Ammon's horn (tissue), 1 donor: ENCODE measurements around the gene FBLN2.
"Not testable (repeated sequence)": the region's sequence is repeated elsewhere in the genome, so short reads cannot be mapped to it uniquely, and the experiment has no call there.

Experiments used
- DNase-seq: peaks from one replicate; pipeline ENCODE4 v3.0.0-alpha.2; 2016; ENCODE audit warnings: low spot score

The FBLN2 gene

DNA sequence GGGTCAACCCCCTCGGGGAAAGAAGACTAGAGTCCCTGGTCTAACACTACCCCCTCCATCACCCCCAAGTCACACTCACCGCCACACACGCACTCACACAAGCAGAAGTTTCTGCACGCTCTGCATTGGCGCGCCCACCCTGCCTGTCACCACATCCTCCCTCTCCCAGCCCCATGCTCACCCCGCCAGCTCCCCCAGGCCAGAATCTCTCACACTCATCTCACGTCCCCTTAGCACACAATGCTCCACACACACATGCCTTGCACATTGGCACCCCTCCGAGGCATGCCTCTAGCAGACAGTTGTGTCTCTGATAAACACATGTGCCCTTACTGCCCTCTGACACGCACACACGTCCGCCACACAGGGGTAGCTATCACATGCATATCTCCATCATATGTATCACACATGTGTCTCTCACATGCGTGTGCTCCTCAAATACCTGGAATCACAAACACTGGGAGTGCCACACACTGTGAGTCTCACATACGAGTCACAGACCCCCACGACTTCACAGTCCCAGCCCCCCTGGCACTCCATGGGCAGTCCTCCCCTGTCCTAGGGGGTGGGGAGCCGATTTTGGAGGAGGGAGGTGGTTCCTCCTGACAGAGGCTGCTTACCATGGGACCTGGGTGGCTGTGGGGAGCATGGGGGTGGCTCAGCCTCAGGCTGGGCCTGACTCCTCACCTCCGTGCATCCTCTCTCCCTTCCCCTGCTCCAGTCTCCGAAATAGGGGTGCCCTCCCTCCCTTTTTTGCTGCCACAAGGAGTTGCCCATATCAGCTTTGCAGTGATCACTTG lies 898 bp downstream of the FBLN2 start:
- no peak for DNase-seq

DNA sequence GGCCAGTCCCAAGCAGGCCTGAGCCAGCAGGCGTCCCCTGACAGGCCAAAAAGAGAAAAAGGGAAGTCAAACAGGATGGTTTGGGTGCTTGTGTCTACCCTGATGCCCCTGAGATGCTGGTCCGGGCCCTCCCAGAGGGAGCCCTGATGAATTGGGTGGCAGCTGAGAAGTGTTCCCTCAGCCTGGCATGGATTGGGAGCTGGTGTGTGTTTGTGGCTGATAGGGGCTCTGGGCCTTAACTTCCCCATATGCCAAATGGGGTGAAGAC lies 1.4 kb downstream of the FBLN2 start:
- no peak for DNase-seq

DNA sequence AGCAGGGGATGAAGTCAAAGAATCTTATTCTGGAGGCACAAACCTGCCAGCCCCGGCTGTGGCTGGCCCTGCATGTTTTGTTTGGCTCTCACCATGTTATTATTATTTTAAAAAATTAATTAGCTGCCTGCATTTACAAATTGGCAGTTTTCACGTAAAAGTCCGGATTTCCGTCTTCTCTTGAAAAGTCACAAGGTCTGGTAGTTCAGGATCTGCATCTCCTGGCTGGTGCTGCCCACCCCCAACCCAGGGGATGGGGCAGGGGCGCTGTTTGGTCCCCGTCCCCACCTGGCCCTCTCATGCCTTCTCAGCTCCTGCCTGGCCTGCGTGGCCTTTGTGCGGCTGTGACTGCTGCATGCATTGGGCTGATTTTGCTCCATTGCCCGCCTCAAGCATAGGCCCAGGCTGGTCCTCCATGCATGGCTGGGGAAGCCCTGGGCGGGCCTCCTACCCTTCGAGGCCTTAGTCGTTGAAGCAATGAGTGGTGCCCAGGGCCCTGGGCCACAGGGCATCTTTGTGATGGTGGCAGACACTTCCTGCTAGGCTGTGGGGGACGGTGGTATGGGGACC lies 2.0 kb downstream of the FBLN2 start:
- DNase-seq = no peak

DNA sequence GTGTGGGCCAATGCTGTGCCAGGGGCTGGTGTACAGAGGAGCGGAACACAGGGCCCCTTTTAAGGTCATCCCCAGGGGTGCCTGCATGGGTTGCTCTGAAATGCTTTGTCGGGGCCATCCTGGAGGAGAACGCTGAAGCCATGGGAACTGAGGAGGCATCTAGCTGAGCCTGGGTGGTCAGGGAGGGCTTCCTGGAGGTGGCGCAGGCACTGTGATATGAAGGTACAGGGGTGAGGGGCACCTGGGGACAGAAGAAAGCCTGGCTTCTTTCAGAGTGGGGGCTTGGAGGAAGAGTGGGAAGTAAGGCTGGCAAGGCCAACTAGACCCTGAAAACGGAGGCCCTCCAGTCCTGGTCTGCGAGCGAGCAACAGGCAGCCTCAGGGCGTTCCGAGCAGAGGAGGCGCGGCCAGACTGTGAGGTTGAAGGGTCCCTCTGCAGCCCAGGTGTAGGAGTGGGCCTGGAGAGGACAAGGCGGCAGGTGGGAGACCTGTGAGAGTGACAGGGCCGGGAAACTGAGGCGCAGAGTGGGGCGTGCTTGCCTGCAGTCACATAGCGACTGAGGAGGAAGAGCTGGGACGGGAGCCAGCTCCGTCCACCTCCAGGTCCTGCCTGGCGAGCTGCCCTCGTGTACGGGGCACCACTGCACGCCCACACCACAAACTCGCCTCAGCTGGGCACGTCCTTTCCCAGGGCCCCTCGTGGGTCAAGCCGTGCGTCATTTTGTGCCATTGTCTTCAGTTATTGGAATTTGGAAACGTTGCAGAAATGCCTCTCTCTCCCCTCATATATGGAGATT lies 4.1 kb downstream of the FBLN2 start:
- DNase-seq = no peak

DNA sequence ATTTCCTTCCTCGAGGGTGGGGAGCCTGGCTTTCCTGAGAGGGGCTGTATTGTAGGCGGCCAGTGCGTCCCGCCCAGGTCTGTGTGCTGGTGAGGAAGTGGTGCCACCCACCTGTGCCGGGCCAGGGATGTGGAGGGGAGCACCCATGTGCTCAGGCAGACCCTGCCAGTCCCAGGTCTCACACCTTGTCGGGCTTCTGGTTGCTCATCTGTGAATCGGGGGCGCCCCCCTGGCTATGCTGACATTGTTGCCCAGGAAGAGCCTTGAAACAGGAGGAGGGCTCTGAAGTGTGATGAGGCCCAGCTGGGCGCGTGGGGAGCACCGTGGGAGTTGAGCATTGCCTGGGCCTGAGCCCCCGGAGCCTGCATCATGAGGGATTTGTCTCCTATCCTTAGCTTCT lies 4.8 kb downstream of the FBLN2 start:
- no peak for DNase-seq

DNA sequence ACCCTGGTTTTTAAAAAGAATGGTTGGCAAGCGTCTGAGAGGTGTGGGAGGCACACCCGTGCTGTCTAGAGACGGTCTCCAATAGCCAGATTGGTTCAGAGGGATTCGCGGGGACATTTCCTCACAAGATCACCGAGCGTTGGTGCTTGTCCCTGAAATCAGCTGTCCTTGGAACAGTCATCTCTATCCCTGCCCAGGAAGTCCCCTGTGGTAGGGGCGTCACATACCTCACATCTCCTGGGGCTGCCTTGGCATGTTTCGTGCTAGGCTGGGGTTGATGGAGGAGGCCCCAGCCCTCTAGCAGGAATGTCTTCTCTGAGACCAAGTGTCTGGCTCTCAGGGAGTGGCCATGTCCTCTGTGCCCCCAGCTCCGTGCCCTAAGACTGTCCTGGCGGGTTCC lies 6.8 kb downstream of the FBLN2 start:
- DNase-seq = no peak

DNA sequence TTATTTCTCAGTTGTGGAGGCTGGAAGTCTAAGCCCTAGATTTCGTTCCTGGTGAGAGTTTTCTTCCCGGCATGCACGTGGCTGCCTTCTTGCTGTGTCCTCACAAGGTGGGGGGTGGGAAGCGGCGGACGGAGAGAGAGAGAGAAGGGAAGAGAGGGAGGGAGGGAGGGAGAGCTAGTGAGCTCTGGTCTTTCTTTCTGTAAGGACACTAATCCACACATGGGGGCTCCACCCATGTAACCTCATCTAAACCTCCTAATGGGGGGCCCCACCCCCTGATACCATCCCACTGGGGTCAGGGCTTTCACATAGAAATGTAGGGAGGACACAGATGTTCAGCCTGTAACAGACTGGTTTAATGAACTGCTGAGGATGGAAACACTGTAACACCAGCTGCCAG lies 7.3 kb downstream of the FBLN2 start:
- no peak for DNase-seq

DNA sequence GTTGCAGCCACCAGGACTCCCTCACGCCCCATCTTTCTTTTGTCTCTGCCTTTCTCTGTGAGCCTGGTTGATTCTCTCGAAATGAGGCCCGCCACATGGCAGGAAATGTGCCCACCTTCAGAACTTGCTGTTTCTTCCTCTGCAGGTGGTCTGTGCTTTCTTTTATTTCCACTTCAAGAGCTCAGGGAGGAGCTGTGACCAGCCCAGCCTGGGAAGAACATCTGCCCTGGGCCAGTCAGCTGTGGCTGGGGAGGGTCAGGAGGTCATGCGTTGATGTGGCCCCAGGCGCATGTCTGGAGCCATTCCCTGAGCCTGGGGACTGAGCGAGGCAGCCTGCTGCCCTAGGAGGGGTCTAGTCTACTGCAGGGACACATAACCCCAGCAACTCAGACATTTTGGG lies 8.0 kb downstream of the FBLN2 start:
- no peak for DNase-seq

DNA sequence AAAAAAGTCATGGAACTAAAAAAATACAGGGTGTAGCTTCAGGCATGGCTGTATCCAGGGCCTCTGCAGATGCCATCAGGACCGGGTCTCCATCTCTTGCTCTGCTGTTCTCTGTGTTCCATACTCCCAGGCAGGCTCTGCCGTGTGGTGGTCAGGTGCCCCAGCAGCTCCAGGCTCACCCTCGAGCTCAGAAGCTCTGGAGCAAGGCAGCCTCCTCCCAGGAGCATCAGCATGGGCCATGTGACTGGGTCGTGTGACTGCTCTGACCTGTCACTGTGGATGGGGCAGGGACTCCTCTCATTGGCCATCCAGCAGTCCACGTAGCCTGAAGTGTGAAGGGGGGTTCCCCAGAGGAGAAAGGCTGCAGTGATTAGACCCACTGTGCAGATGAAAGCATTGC lies 8.5 kb downstream of the FBLN2 start:
- DNase-seq = no peak

DNA sequence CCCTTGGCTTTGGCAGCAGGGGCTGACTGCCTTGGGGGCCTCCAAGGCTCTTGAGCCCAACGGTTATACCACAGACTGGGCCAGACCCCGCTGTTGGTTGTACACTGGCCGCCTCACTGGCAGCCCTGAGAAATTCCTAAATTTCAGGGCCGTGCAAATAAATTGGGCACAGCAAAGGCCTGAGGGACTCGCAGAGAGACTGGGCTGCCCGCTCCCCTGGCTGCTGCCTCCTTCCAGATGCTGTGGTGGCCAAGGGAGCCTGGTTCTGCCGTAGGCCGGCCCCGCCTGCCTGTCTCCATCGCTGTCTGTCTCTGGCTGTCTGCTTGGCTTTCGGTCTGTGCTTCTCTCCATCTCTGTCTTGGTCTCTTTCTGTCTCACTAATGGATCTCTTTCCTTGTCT lies 9.0 kb downstream of the FBLN2 start:
- DNase-seq = no peak

DNA sequence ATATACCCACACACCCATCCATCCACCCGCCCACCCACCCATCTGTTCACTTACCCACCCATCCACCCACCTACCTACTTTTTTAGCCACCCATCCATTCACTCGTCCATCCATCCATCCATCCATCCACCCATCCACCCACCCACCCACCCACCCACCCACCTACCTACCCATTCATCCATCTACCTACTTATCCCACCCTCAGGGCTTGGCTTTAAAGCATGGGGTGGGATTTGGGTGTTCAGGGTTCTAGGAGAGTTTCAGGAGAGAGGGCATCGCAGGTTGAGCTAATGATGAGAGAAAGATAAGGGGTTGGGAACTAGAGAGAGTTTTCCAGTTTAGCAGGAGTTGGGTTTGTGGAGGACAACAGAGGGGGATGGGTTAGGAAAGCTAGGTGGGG lies 9.7 kb downstream of the FBLN2 start:
- no peak for DNase-seq

DNA sequence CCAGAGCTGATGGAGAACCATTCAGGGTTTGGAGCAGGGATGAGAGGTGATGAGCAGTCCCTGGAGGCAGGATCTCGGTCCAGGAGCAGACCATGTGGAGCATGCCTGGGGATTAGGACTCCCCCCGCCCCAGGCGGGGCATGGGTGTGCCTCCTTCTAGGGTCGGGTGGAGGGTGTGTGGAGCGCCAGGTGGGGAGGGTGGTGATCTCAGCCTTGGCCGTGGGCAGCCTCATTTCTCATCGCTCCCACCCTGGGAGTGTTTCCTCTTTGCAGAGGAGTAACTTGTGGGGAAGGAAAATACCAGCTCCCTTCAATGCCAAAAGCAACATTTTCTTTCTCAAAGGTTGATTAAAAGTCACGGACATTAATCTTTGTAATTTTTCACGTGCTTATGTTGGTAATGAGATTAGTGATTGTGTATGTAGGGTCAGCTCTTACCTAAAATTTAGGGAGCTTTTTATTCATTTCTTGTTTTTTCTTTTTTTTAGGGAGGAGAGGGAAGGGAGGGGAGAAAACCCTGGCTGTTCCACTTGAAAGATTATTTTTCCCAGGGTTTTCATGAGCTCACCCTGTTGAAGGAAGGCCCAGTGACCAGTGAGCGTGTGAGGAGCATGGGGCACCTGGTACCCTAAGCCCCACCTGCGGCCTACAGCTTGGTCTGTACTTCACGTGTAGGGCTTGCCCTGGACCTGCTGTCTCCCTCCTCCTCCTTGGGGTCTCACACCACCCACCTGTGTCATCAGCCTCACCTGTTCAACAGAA lies 11.0 kb downstream of the FBLN2 start:
- no peak for DNase-seq

DNA sequence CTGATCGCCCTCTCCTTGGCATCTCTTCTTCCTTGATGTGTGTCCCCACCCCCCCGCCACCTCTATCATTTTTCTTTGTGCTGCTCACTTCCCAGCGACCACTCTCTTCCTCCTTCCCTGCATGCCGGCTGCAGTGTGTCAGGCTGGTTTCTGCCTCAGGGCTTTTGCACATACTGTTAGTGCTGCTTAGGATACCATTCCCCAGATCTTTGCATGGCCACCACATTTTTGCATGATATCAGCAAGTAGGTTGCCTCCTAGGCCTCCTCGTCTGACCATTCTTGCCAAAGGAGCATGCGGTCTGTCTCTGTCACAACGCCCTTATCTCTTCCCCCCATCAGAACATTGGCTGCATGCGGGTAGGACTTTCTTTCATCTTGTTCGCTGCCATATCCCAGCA lies 12.5 kb downstream of the FBLN2 start:
- DNase-seq = no peak

DNA sequence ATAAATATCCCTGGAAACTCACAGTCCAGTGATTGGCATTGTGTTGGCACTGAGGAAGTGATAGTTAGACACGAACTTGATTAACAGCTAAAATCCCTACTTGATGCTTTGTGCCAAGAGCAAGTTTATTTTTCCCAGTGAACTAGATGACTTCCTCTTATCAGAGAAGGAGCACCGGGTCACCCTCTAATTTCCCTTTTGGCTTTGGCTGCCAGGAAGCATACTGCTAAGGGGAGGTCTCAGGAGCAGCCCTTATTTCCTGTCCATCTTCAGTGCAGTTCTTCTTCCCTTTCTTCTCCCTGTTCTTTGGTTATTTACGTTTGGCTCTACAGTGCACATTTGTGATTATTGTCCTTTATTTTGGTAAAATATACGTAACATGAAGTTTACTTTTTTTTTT lies 13.0 kb downstream of the FBLN2 start:
- DNase-seq = no peak

DNA sequence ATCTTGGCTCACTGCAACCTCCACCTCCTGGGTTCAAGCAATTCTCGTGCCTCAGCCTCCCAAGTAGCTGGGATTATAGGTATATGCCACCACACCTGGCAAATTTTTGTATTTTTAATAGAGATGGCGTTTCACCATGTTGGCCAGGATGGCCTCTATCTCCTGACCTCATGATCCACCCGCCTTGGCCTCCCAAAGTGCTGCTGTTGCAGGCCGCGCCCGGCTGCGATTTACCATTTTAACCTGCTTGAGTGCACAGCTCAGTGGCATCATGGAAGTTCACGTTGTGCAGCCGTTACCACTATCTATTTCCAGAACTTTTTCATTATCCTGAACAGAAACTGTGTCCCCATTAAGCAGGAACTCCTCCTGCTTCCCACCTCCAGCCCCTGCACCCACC lies 13.5 kb downstream of the FBLN2 start:
- DNase-seq = not testable (repeated sequence)

DNA sequence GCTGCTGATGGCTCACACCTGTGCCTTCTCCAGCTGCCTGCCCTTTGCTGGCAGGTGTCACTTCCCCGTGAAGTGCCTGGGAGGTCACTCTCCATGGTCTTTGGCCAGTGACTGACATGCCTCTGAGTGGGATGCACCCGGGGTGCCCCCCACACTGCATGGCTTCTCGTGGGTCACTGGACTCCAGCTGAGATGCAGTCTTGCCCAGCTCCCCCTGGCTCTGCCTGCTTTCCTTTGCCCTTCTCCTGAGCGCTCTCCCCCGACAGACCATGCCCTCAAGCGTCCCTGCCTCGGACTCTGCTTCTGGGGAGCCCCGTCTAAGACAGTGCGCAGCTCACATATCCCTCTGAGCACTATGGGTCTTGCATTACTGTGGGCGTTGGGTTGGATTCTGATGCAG lies 14.4 kb downstream of the FBLN2 start:
- no peak for DNase-seq

DNA sequence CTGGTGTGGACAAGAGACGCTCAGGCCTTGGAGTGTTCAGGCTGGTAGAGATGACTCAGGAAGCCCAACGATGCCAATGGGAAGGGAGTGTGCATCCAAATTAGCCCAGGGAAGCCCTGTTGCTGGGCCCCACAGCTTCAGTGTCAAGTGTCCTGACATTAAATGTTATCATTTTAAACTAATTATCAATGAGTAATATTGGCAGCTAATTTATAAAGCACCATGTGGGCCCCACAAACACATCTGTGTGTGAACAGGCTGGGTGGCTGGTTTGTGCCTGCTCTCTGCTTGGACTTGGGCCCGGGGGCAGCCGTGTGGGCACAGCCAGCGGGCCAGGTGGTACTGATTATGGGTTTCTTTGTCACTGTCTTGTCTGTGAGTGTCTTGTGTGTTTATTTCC lies 15.0 kb downstream of the FBLN2 start:
- DNase-seq = no peak

DNA sequence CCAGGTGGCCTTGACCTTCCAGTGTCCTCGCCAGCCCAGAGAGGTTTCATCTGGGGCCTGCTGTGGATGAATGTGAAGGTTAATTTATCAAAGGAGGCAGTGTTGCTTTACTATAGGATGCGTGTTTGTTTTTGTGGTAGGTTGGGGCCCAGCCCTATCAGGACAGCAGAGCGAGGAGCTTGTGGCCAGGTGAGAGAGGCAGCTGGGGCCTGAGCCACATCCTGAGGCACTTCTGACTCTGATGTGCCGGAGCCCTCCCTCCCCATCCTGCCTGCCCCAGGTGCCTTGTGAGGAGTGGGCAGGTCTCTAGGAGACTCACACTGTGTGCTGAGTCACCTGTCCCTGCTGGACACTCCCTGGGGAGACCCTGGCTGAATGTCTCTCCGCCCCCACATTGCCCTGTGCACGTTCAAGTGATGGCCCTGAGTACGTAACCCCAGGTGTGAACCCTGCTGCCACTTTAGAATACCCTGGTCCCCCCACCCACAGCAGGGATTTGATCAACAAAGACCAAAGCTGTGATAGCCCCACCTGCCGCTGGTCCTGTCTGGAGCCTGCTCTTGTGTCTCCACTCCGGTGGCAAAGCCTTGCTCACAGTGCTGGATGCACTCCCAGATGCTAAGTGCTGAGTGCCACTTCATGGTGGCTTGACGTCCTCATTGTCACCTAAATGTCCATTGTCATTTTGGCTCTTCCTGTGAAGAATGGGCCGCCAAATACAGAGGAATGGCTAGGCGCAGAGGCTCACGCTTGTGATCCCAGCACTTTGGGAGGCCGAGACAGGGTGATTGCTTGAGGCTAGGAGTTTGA lies 16.0 kb downstream of the FBLN2 start:
- no peak for DNase-seq

DNA sequence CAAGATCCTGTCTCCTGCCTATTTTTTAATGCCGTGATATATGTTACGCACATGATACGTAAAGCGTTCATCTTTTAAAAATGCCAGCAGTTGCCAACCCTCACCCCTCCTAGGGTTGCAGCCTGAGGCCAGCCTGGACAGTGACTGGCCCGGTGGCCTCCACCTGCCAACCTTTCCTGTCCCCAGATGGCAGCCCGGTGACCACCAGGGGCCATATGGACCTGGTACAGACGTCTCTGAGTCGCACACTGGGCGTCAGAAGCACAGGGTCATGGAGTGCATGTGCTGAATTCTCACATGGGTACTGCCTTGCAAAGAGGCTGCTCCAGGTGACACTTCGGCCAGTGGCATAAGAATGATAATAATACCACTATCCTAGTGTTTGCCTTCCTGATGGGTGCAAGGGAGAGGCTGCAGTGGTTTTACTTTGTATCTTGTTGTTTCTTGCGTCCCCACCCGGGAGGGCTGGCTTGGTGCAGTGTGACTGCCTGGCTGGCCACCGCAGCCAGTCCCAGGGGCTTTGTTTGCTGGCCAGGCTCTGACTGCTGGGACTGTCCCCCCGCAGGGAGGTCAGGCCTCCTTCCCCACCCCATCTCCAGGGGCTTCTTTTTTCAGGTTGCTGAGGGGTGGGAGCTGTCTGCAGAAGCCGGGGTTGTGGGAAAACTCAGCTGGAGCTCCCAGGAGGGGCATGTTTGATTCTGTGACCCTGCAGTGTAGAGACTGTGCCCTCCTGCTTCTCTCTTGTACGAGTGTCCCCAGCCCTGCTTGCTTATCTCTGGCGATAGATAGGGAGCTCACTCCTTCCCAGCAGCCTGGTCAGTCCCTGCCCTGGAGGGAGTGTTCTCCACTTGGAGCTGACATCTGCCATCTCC lies 16.9 kb downstream of the FBLN2 start:
- DNase-seq = no peak

DNA sequence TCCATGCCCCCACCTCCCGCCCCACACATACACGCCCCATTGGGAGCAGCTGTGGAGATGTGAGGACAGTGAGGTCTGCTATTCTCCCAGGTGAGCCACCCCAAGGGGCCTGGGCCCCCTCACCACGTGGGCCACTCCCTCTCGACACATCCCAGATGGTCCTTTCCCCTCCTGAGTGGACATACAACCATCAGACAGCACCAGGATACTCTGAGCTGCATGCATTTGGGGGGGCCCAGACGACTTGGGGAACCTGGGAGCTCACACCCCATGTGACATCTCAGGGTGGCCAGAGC lies 17.5 kb downstream of the FBLN2 start:
- no peak for DNase-seq

DNA sequence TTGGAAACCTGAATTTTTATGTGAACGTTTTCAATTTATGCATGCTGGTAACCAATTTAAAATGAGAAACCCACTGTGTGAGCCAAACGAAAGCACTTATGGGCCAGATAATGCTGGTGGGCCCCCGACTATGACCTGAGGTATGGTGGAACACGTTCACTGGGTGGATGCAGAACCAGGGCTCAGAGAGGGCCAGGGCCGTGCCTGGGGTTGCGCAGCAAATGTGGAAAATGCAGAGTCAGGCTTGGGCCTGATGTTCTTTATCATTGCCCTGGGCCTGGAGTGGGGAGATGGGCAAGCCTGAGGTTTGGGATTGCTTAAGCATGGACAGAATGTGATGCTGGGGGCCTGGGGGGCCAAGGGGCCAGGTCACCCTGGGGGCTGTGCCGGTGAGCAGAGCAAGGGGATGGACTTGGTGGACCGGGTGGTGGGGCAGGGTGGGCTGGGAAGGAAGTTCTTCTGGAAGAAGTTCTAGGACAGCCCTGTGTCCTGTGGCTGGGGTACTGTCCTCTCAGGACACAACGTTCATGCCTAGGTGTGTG lies 17.9 kb downstream of the FBLN2 start:
- DNase-seq = no peak
